ENCODE results near the gene SPNS2. TPM values are rescaled to one million over a fixed set of nuclear protein-coding genes. Genes with fewer than 3 reads are reported as not detected.
A peak's percentile ranks its signal among the peaks of the same experiment; 100 is the strongest.

SPNS2 gene
- total and polyA plus RNA-seq, 2 donors (not counting 1 experiment from before 2014, with no cell fraction given) = 0.17 TPM; not detected in 1

- H3K36me3 ChIP-seq (ENCODE audit: control insufficient read depth, insufficient read depth, low read length) = no peaks in the 10 kb centered on the region
- H3K4me2 ChIP-seq (ENCODE audit: extremely low read depth, insufficient read depth, low read length) = no peak within 1 kb of the TSS
- H3K4me3 ChIP-seq (replicated peaks in 1 of 4; ENCODE audit: control extremely low read depth in 1 of 4, insufficient read depth in 1 of 4, low read depth in 3 of 4, low read length in 4 of 4) = no peak within 1 kb of the TSS
- no peaks in the 10 kb centered on the region for H4K20me1 ChIP-seq (ENCODE audit: control insufficient read depth, extremely low read depth, insufficient read depth, low read length)
- no peak for TF ChIP-seq EZH2 (IDR thresholded peaks at IDR 0.05; ENCODE audit: low read length, missing control alignments)
- TF ChIP-seq CTCF (conservative IDR thresholded peaks at IDR 0.05 in 1 of 2, IDR thresholded peaks at IDR 0.05 in 1 of 2; ENCODE audit: low read depth in 1 of 2, low read length in 2 of 2) = no peak
- H3K9me3 ChIP-seq (ENCODE audit: control insufficient read depth, insufficient read depth, low read depth, low read length) = no peaks in the 10 kb centered on the region
- H3K79me2 ChIP-seq (ENCODE audit: control insufficient read depth, insufficient read depth, low read length) = no peaks in the 10 kb centered on the region
- peaks cover 2% of the 10 kb centered on the region for H3K4me1 ChIP-seq (ENCODE audit: control insufficient read depth, extremely low read depth, insufficient read depth, low read length)
- no peak within 1 kb of the TSS for H2AFZ ChIP-seq (ENCODE audit: low read length)
- no peak within 1 kb of the TSS for H3K27ac ChIP-seq (ENCODE audit: insufficient read depth, low read length)
- H3K27me3 ChIP-seq (ENCODE audit: control insufficient read depth, insufficient read depth, low read length) = no peaks in the 10 kb centered on the region
- H3K9ac ChIP-seq (ENCODE audit: insufficient read depth, low read length) = no peak within 1 kb of the TSS
- DNase-seq (ENCODE audit: low read depth in 2 of 2) = no peak
These were observed 61.7 kb downstream of the SPNS2 start, which contains the start of gene GGT6 for GRCh38 chr17:4560421-4560820. Gene GGT6, minus strand, starts transcription at chr17:4560577. Its CDS starts 56 bp downstream, at chr17:4560521.

- Histone ChIP-seq H3K9ac (ENCODE audit: insufficient read depth, low read length) (no peak overlapping the region), H3K27me3 (ENCODE audit: control insufficient read depth, insufficient read depth, low read length) (no peaks in the 10 kb centered on the region), H3K4me3 (replicated peaks in 1 of 4; ENCODE audit: control extremely low read depth in 1 of 4, insufficient read depth in 1 of 4, low read depth in 3 of 4, low read length in 4 of 4) (no peak overlapping the region), H3K4me1 (ENCODE audit: control insufficient read depth, extremely low read depth, insufficient read depth, low read length) (no peaks in the 10 kb centered on the region), H4K20me1 (ENCODE audit: control insufficient read depth, extremely low read depth, insufficient read depth, low read length) (no peaks in the 10 kb centered on the region), H3K27ac (ENCODE audit: insufficient read depth, low read length) (no peak overlapping the region), H3K79me2 (ENCODE audit: control insufficient read depth, insufficient read depth, low read length) (no peaks in the 10 kb centered on the region), H3K4me2 (ENCODE audit: extremely low read depth, insufficient read depth, low read length) (no peak overlapping the region), H3K36me3 (ENCODE audit: control insufficient read depth, insufficient read depth, low read length) (no peaks in the 10 kb centered on the region), H3K9me3 (ENCODE audit: control insufficient read depth, insufficient read depth, low read depth, low read length) (no peaks in the 10 kb centered on the region), H2AFZ (ENCODE audit: low read length) (no peak overlapping the region)
- DNase-seq (ENCODE audit: low read depth in 2 of 2) = peak in 1 of 2 donors; percentile 51
- TF ChIP-seq EZH2 (IDR thresholded peaks at IDR 0.05; ENCODE audit: low read length, missing control alignments) (no peak), CTCF (conservative IDR thresholded peaks at IDR 0.05 in 1 of 2, IDR thresholded peaks at IDR 0.05 in 1 of 2; ENCODE audit: low read depth in 1 of 2, low read length in 2 of 2) (peak in 1 of 2 donors; percentile 23)
These were observed 62.2 kb downstream of the SPNS2 start for GRCh38 chr17:4560837-4561256.

GRCh38 chr17:4562015-4562969 is 63.6 kb downstream of the SPNS2 start:
- H2AFZ ChIP-seq (ENCODE audit: low read length) = peak overlapping the region; percentile 20
- H3K9ac ChIP-seq (ENCODE audit: insufficient read depth, low read length) = no peak overlapping the region
- no peaks in the 10 kb centered on the region for H3K79me2 ChIP-seq (ENCODE audit: control insufficient read depth, insufficient read depth, low read length)
- no peak for TF ChIP-seq CTCF (conservative IDR thresholded peaks at IDR 0.05 in 1 of 2, IDR thresholded peaks at IDR 0.05 in 1 of 2; ENCODE audit: low read depth in 1 of 2, low read length in 2 of 2)
- no peak for TF ChIP-seq EZH2 (IDR thresholded peaks at IDR 0.05; ENCODE audit: low read length, missing control alignments)
- DNase-seq (ENCODE audit: low read depth in 2 of 2) = peak in 1 of 2 donors; percentile 11
- no peaks in the 10 kb centered on the region for H3K9me3 ChIP-seq (ENCODE audit: control insufficient read depth, insufficient read depth, low read depth, low read length)
- no peaks in the 10 kb centered on the region for H3K27me3 ChIP-seq (ENCODE audit: control insufficient read depth, insufficient read depth, low read length)
- H4K20me1 ChIP-seq (ENCODE audit: control insufficient read depth, extremely low read depth, insufficient read depth, low read length) = no peaks in the 10 kb centered on the region
- no peak overlapping the region for H3K27ac ChIP-seq (ENCODE audit: insufficient read depth, low read length)
- peak overlapping the region in 1 of 4 experiments; percentile 7 for H3K4me3 ChIP-seq (replicated peaks in 1 of 4; ENCODE audit: control extremely low read depth in 1 of 4, insufficient read depth in 1 of 4, low read depth in 3 of 4, low read length in 4 of 4)
- no peaks in the 10 kb centered on the region for H3K4me1 ChIP-seq (ENCODE audit: control insufficient read depth, extremely low read depth, insufficient read depth, low read length)
- H3K36me3 ChIP-seq (ENCODE audit: control insufficient read depth, insufficient read depth, low read length) = no peaks in the 10 kb centered on the region
- peak overlapping the region; percentile 48 for H3K4me2 ChIP-seq (ENCODE audit: extremely low read depth, insufficient read depth, low read length)
